Measurements from ENCODE around the gene CHRNB1.
"Not testable (repeated sequence)": the region's sequence is repeated elsewhere in the genome, so short reads cannot be mapped to it uniquely, and the experiment has no call there.

The CHRNB1 gene

GRCh38 chr17:7468804-7469389 is 24.0 kb downstream of the CHRNB1 start:
- no peak for DNase-seq

GRCh38 chr17:7469843-7470242 is 25.0 kb downstream of the CHRNB1 start:
- not testable (repeated sequence) for DNase-seq

GRCh38 chr17:7470457-7470973 is 25.7 kb downstream of the CHRNB1 start:
- not testable (repeated sequence) for DNase-seq

- DNase-seq, result no peak
Measured at GRCh38 chr17:7471729-7472128, 26.9 kb downstream of the CHRNB1 start.

GRCh38 chr17:7474767-7475166 is 29.9 kb downstream of the CHRNB1 start:
- not testable (repeated sequence) for DNase-seq

GRCh38 chr17:7475764-7476422 is 31.0 kb downstream of the CHRNB1 start:
- DNase-seq, result peak; percentile 68 to 78

GRCh38 chr17:7476494-7476893 is 31.6 kb downstream of the CHRNB1 start:
- DNase-seq, result no peak

- no peak for DNase-seq
Measured at GRCh38 chr17:7476951-7477350, 32.1 kb downstream of the CHRNB1 start.

GRCh38 chr17:7477392-7478275 is 32.8 kb downstream of the CHRNB1 start:
- DNase-seq, result peak; percentile 29 to 63

GRCh38 chr17:7478276-7479212 is 33.7 kb downstream of the CHRNB1 start:
- DNase-seq, result peak in 1 of 2 donors; percentile 22

- peak in 1 of 2 donors; percentile 27 for DNase-seq
Measured at GRCh38 chr17:7479213-7480088, 34.6 kb downstream of the CHRNB1 start, which contains the start of gene ZBTB4. Gene ZBTB4, minus strand, starts transcription at chr17:7479631. Its CDS starts 12,830 bp downstream, at chr17:7466801.

GRCh38 chr17:7480089-7480384 is 35.2 kb downstream of the CHRNB1 start:
- DNase-seq, result no peak

- not testable (repeated sequence) for DNase-seq
Measured at GRCh38 chr17:7481275-7481674, 36.4 kb downstream of the CHRNB1 start, which contains the start of gene SLC35G6. Gene SLC35G6, plus strand, starts transcription at chr17:7481446. Its CDS starts 71 bp downstream, at chr17:7481517.

GRCh38 chr17:7481842-7482741 is 37.2 kb downstream of the CHRNB1 start:
- not testable (repeated sequence) for DNase-seq

GRCh38 chr17:7482742-7483088 is 37.9 kb downstream of the CHRNB1 start:
- DNase-seq, result not testable (repeated sequence)

- peak; percentile 92 to 93 for DNase-seq
Measured at GRCh38 chr17:7483255-7484066, 38.6 kb downstream of the CHRNB1 start.

- peak; percentile 97 to 98 for DNase-seq
Measured at GRCh38 chr17:7484067-7484918, 39.4 kb downstream of the CHRNB1 start, which contains the start of gene POLR2A. Gene POLR2A, plus strand, starts transcription at chr17:7484366.

- DNase-seq, result no peak
Measured at GRCh38 chr17:7484919-7485377, 40.1 kb downstream of the CHRNB1 start.
